WTC11 (cell line): ENCODE measurements around the gene GFY.

Source experiments
- ESRRA ChIP-seq: sonication (generic); formaldehyde crosslinking; IDR thresholded peaks from 2 replicates; pipeline ENCODE4 v1.8.1; 2022; ENCODE audit warnings: mild to moderate bottlenecking, missing genetic modification reagents, borderline replicate concordance
- FOXK1 ChIP-seq: sonication (generic); formaldehyde crosslinking; IDR thresholded peaks from 2 replicates; pipeline ENCODE4 v1.8.0; 2022; ENCODE audit warnings: mild to moderate bottlenecking, moderate library complexity, missing genetic modification reagents
- FOXP1 ChIP-seq: sonication (generic); formaldehyde crosslinking; IDR thresholded peaks from 2 replicates; pipeline ENCODE4 v1.8.0; 2022; ENCODE audit warnings: missing genetic modification reagents, mild to moderate bottlenecking, moderate library complexity, borderline replicate concordance
- IRF1 ChIP-seq: sonication (generic); formaldehyde crosslinking; IDR thresholded peaks from 2 replicates; pipeline ENCODE4 v1.8.0; 2023; ENCODE audit warnings: missing genetic modification reagents
- NR1H2 ChIP-seq: sonication (generic); formaldehyde crosslinking; IDR thresholded peaks from 2 replicates; pipeline ENCODE4 v1.9.0; 2021; ENCODE audit warnings: mild to moderate bottlenecking, moderate library complexity, missing genetic modification reagents
- NR2C2 ChIP-seq: sonication (generic); formaldehyde crosslinking; IDR thresholded peaks from 2 replicates; pipeline ENCODE4 v1.8.0; 2022; ENCODE audit warnings: mild to moderate bottlenecking, missing genetic modification reagents
- NR3C1 ChIP-seq: sonication (generic); formaldehyde crosslinking; conservative IDR thresholded peaks from 2 replicates; pipeline ENCODE4 v1.8.1; 2023; ENCODE audit warnings: low read depth, mild to moderate bottlenecking, missing genetic modification reagents
- ZNF121 ChIP-seq: sonication (generic); formaldehyde crosslinking; IDR thresholded peaks from 2 replicates; pipeline ENCODE4 v1.8.0; 2023; ENCODE audit warnings: missing genetic modification reagents
- ZNF138 ChIP-seq: sonication (generic); formaldehyde crosslinking; conservative IDR thresholded peaks from 2 replicates; pipeline ENCODE4 v1.8.1; 2022; ENCODE audit warnings: mild to moderate bottlenecking, moderate library complexity, missing genetic modification reagents
- TF ChIP-seq, protein P1 (sequence below): fragments of 200-600 bp; IDR thresholded peaks from 2 replicates; pipeline ENCODE4 v1.8.0; 2022; ENCODE audit warnings: antibody characterized with exemption
- TF ChIP-seq, protein P2 (sequence below): sonication (generic); formaldehyde crosslinking; IDR thresholded peaks from 2 replicates; pipeline ENCODE4 v1.8.1; 2022; ENCODE audit warnings: low read depth, missing genetic modification reagents, borderline replicate concordance
- TF ChIP-seq, protein P3 (sequence below): sonication (generic); formaldehyde crosslinking; IDR thresholded peaks from 2 replicates; pipeline ENCODE4 v1.8.1; 2023; ENCODE audit warnings: mild to moderate bottlenecking, missing genetic modification reagents, borderline replicate concordance
- TF ChIP-seq, protein P4 (sequence below): sonication (generic); formaldehyde crosslinking; IDR thresholded peaks from 2 replicates; pipeline ENCODE4 v1.8.1; 2023; ENCODE audit warnings: mild to moderate bottlenecking, missing genetic modification reagents, moderate library complexity
- TF ChIP-seq, protein P5 (sequence below): sonication (generic); formaldehyde crosslinking; IDR thresholded peaks from 2 replicates; pipeline ENCODE4 v1.8.1; 2022; ENCODE audit warnings: missing genetic modification reagents, borderline replicate concordance

GRCh38 chr19:49472936-49473335 lies 47.7 kb downstream of the GFY start:
- no peak for TF ChIP-seq ZNF138 (CRISPR knock-in tag)
- TF ChIP-seq NR3C1, result no peak
- TF ChIP-seq ZNF121 (CRISPR knock-in tag), result no peak
- TF ChIP-seq, protein P1, sequence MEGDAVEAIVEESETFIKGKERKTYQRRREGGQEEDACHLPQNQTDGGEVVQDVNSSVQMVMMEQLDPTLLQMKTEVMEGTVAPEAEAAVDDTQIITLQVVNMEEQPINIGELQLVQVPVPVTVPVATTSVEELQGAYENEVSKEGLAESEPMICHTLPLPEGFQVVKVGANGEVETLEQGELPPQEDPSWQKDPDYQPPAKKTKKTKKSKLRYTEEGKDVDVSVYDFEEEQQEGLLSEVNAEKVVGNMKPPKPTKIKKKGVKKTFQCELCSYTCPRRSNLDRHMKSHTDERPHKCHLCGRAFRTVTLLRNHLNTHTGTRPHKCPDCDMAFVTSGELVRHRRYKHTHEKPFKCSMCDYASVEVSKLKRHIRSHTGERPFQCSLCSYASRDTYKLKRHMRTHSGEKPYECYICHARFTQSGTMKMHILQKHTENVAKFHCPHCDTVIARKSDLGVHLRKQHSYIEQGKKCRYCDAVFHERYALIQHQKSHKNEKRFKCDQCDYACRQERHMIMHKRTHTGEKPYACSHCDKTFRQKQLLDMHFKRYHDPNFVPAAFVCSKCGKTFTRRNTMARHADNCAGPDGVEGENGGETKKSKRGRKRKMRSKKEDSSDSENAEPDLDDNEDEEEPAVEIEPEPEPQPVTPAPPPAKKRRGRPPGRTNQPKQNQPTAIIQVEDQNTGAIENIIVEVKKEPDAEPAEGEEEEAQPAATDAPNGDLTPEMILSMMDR, result no peak
- TF ChIP-seq, protein P2, sequence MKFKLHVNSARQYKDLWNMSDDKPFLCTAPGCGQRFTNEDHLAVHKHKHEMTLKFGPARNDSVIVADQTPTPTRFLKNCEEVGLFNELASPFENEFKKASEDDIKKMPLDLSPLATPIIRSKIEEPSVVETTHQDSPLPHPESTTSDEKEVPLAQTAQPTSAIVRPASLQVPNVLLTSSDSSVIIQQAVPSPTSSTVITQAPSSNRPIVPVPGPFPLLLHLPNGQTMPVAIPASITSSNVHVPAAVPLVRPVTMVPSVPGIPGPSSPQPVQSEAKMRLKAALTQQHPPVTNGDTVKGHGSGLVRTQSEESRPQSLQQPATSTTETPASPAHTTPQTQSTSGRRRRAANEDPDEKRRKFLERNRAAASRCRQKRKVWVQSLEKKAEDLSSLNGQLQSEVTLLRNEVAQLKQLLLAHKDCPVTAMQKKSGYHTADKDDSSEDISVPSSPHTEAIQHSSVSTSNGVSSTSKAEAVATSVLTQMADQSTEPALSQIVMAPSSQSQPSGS, result no peak
- TF ChIP-seq, protein P3, sequence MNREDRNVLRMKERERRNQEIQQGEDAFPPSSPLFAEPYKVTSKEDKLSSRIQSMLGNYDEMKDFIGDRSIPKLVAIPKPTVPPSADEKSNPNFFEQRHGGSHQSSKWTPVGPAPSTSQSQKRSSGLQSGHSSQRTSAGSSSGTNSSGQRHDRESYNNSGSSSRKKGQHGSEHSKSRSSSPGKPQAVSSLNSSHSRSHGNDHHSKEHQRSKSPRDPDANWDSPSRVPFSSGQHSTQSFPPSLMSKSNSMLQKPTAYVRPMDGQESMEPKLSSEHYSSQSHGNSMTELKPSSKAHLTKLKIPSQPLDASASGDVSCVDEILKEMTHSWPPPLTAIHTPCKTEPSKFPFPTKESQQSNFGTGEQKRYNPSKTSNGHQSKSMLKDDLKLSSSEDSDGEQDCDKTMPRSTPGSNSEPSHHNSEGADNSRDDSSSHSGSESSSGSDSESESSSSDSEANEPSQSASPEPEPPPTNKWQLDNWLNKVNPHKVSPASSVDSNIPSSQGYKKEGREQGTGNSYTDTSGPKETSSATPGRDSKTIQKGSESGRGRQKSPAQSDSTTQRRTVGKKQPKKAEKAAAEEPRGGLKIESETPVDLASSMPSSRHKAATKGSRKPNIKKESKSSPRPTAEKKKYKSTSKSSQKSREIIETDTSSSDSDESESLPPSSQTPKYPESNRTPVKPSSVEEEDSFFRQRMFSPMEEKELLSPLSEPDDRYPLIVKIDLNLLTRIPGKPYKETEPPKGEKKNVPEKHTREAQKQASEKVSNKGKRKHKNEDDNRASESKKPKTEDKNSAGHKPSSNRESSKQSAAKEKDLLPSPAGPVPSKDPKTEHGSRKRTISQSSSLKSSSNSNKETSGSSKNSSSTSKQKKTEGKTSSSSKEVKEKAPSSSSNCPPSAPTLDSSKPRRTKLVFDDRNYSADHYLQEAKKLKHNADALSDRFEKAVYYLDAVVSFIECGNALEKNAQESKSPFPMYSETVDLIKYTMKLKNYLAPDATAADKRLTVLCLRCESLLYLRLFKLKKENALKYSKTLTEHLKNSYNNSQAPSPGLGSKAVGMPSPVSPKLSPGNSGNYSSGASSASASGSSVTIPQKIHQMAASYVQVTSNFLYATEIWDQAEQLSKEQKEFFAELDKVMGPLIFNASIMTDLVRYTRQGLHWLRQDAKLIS, result no peak
- TF ChIP-seq IRF1 (CRISPR knock-in tag), result no peak
- TF ChIP-seq, protein P4, sequence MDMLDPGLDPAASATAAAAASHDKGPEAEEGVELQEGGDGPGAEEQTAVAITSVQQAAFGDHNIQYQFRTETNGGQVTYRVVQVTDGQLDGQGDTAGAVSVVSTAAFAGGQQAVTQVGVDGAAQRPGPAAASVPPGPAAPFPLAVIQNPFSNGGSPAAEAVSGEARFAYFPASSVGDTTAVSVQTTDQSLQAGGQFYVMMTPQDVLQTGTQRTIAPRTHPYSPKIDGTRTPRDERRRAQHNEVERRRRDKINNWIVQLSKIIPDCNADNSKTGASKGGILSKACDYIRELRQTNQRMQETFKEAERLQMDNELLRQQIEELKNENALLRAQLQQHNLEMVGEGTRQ (CRISPR knock-in tag), result no peak
- no peak for TF ChIP-seq ESRRA (CRISPR knock-in tag)
- TF ChIP-seq NR2C2, result no peak
- TF ChIP-seq FOXK1, result no peak
- TF ChIP-seq FOXP1 (CRISPR knock-in tag), result no peak
- TF ChIP-seq, protein P5, sequence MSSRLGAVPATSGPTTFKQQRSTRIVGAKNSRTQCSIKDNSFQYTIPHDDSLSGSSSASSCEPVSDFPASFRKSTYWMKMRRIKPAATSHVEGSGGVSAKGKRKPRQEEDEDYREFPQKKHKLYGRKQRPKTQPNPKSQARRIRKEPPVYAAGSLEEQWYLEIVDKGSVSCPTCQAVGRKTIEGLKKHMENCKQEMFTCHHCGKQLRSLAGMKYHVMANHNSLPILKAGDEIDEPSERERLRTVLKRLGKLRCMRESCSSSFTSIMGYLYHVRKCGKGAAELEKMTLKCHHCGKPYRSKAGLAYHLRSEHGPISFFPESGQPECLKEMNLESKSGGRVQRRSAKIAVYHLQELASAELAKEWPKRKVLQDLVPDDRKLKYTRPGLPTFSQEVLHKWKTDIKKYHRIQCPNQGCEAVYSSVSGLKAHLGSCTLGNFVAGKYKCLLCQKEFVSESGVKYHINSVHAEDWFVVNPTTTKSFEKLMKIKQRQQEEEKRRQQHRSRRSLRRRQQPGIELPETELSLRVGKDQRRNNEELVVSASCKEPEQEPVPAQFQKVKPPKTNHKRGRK, result no peak
- TF ChIP-seq NR1H2 (CRISPR knock-in tag), result no peak
